ENCODE data around the gene IFNA2. TPM values are rescaled to one million over a fixed set of nuclear protein-coding genes. Genes with fewer than 3 reads are reported as not detected.

Gene IFNA2
- total RNA-seq, 1 experiment from 2014 or later, result not detected

- no peaks in the 10 kb centered on the region for H3K4me1 ChIP-seq (replicated peaks; ENCODE audit: insufficient read depth)
- intact Hi-C loops (cut with micrococcal nuclease; ENCODE audit: unreplicated experiment), result no loop called here
- no peaks in the 10 kb centered on the region; the same call in 1 of the 2 replicates for H3F3A ChIP-seq (ENCODE audit: insufficient read depth, low read depth)
- POLR2A ChIA-PET (ENCODE audit: unreplicated experiment), result no interaction called here
- no peaks in the 10 kb centered on the region for H3K27me3 ChIP-seq (ENCODE audit: insufficient read depth, low read depth)
- no peaks in the 10 kb centered on the region for H4K20me1 ChIP-seq (ENCODE audit: insufficient read depth)
- H3K9me3 ChIP-seq (ENCODE audit: insufficient read depth, low read depth), result no peaks in the 10 kb centered on the region
- TF ChIP-seq CTCF (conservative IDR thresholded peaks at IDR 0.05) (no peak), EZH2 (IDR thresholded peaks at IDR 0.05; ENCODE audit: low read depth) (no peak)
- H3K4me2 ChIP-seq, result no peak overlapping the region
- CTCF ChIA-PET, result no interaction called here
- no peaks in the 10 kb centered on the region for H3K9me2 ChIP-seq (ENCODE audit: insufficient read depth)
- H2AFZ ChIP-seq, result no peak overlapping the region
- H3K79me2 ChIP-seq (ENCODE audit: low read depth), result no peaks in the 10 kb centered on the region
- H3K27ac ChIP-seq, result no peak overlapping the region
- H3K4me3 ChIP-seq, result no peak overlapping the region
- H3K36me3 ChIP-seq (ENCODE audit: low read depth), result no peaks in the 10 kb centered on the region
- no peak for DNase-seq
- no TSS peak for BruUV-seq (replicated peaks)
Measured at GRCh38 chr9:21340735-21341134, 44.5 kb downstream of the IFNA2 start.

GRCh38 chr9:21336457-21336856 is 48.7 kb downstream of the IFNA2 start:
- Histone ChIP-seq H3K4me3 (no peak overlapping the region), H3F3A (ENCODE audit: insufficient read depth, low read depth) (no peaks in the 10 kb centered on the region; the same call in none of the 2 replicates), H3K27me3 (ENCODE audit: insufficient read depth, low read depth) (no peaks in the 10 kb centered on the region), H2AFZ (no peak overlapping the region), H3K9me2 (ENCODE audit: insufficient read depth) (no peaks in the 10 kb centered on the region), H3K27ac (no peak overlapping the region), H4K20me1 (ENCODE audit: insufficient read depth) (no peaks in the 10 kb centered on the region), H3K9me3 (ENCODE audit: insufficient read depth, low read depth) (no peaks in the 10 kb centered on the region), H3K4me2 (no peak overlapping the region), H3K36me3 (ENCODE audit: low read depth) (0 out of 2 replicates have a peak, but pooled peaks cover 7% of the 10 kb centered on the region), H3K4me1 (replicated peaks; ENCODE audit: insufficient read depth) (peaks cover 20% of the 10 kb centered on the region; the same call in 1 of the 2 replicates), H3K79me2 (ENCODE audit: low read depth) (peaks cover 35% of the 10 kb centered on the region)
- intact Hi-C loops (cut with micrococcal nuclease; ENCODE audit: unreplicated experiment), result no loop called here
- no peak for TF ChIP-seq EZH2 (IDR thresholded peaks at IDR 0.05; ENCODE audit: low read depth)
- no peak for TF ChIP-seq CTCF (conservative IDR thresholded peaks at IDR 0.05)
- CTCF ChIA-PET, result no interaction called here
- POLR2A ChIA-PET (ENCODE audit: unreplicated experiment), result no interaction called here
- BruUV-seq (replicated peaks), result no TSS peak
- DNase-seq, result no peak

- no peak for TF ChIP-seq CTCF (conservative IDR thresholded peaks at IDR 0.05)
- TF ChIP-seq EZH2 (IDR thresholded peaks at IDR 0.05; ENCODE audit: low read depth), result no peak
- BruUV-seq (replicated peaks), result TSS peak; percentile 55
- Histone ChIP-seq H3K36me3 (ENCODE audit: low read depth) (0 out of 2 replicates have a peak, but pooled peaks cover 7% of the 10 kb centered on the region), H2AFZ (peak within 1 kb of the TSS; percentile 87), H3K27ac (peak within 1 kb of the TSS; percentile 94), H3K9me2 (ENCODE audit: insufficient read depth) (no peaks in the 10 kb centered on the region), H3K4me3 (peak within 1 kb of the TSS; percentile 92), H4K20me1 (ENCODE audit: insufficient read depth) (no peaks in the 10 kb centered on the region), H3K4me1 (replicated peaks; ENCODE audit: insufficient read depth) (peaks cover 20% of the 10 kb centered on the region; the same call in 1 of the 2 replicates), H3K4me2 (peak within 1 kb of the TSS; percentile 89), H3K79me2 (ENCODE audit: low read depth) (peaks cover 50% of the 10 kb centered on the region), H3K9me3 (ENCODE audit: insufficient read depth, low read depth) (no peaks in the 10 kb centered on the region), H3K27me3 (ENCODE audit: insufficient read depth, low read depth) (no peaks in the 10 kb centered on the region), H3F3A (ENCODE audit: insufficient read depth, low read depth) (no peaks in the 10 kb centered on the region; the same call in none of the 2 replicates)
- ChIA-PET POLR2A (ENCODE audit: unreplicated experiment) (interaction anchor here (0.6 to 0.7 kb wide), 10 partner anchors 41 to 1335 kb away, joined by 3 to 12 read pairs (median 4); no protein-coding TSS in a partner anchor), CTCF (interaction anchor here (1.0 kb wide), 1 partner anchor 9 kb away, joined by 5 read pairs; no protein-coding TSS in a partner anchor)
- DNase-seq, result peak; percentile 65 to 81
- intact Hi-C loops (cut with micrococcal nuclease; ENCODE audit: unreplicated experiment), result loop anchor here (5.0 kb wide), 1 partner anchor 347 kb away; no protein-coding TSS in a partner anchor
Measured at GRCh38 chr9:21334701-21335632, 50.2 kb downstream of the IFNA2 start, which contains the start of gene KLHL9. KLHL9 (minus strand) TSS chr9:21335404; CDS start chr9:21334859, 545 bp downstream.

Other genes starting within 250 kb of the IFNA2 start
- gene IFNW1, start 243.6 kb downstream of the IFNA2 start, total RNA-seq (2021), result not detected in 2 replicates
- not detected in 2 replicates for gene IFNA21, start 218.7 kb downstream of the IFNA2 start, total RNA-seq (2021)
- gene IFNA4, start 197.8 kb downstream of the IFNA2 start, total RNA-seq (2021), result not detected in 2 replicates
- gene IFNA7, start 183.2 kb downstream of the IFNA2 start, total RNA-seq (2021), result not detected in 2 replicates
- not detected in 2 replicates for gene IFNA10, start 178.3 kb downstream of the IFNA2 start, total RNA-seq (2021)
- not detected in 2 replicates for gene IFNA16, start 168.1 kb downstream of the IFNA2 start, total RNA-seq (2021)
- not detected in 2 replicates for gene IFNA17, start 157.2 kb downstream of the IFNA2 start, total RNA-seq (2021)
- not detected in 2 replicates for gene IFNA14, start 145.4 kb downstream of the IFNA2 start, total RNA-seq (2021)
- not detected in 2 replicates for gene IFNA5, start 80.1 kb downstream of the IFNA2 start, total RNA-seq (2021)
- gene KLHL9, start 50.0 kb downstream of the IFNA2 start, total RNA-seq (2021), result 9.1 and 10.5 TPM in 2 replicates
- not detected in 2 replicates for gene IFNA6, start 34.5 kb downstream of the IFNA2 start, total RNA-seq (2021)
- not detected in 2 replicates for gene IFNA13, start 17.3 kb downstream of the IFNA2 start, total RNA-seq (2021)
- not detected in 2 replicates for gene IFNA8, start 23.7 kb upstream of the IFNA2 start, total RNA-seq (2021)
- gene IFNA1, start 55.0 kb upstream of the IFNA2 start, total RNA-seq (2021), result not detected in 2 replicates
- gene IFNE, start 96.9 kb upstream of the IFNA2 start, total RNA-seq (2021), result 3.5 and 4.7 TPM in 2 replicates